ENCODE results near the gene COL24A1.

COL24A1 gene

GRCh38 chr1:85824066-85824840 lies 332.3 kb downstream of the COL24A1 start:
- Histone ChIP-seq H3K4me2 (ENCODE audit: low read length) (no peak overlapping the region), H3K4me3 (ENCODE audit: low read depth, low read length, poor library complexity, severe bottlenecking) (no peak overlapping the region), H2AFZ (ENCODE audit: low read length) (no peak overlapping the region), H3K27ac (ENCODE audit: low read depth, low read length, poor library complexity, severe bottlenecking) (no peak overlapping the region), H3K27me3 (ENCODE audit: insufficient read depth, low read length) (no peaks in the 10 kb centered on the region), H4K20me1 (ENCODE audit: insufficient read depth, low read length) (no peaks in the 10 kb centered on the region), H3K36me3 (ENCODE audit: insufficient read depth, low read length) (no peaks in the 10 kb centered on the region), H3F3A (ENCODE audit: insufficient read depth, low read length) (no peaks in the 10 kb centered on the region), H3K9me3 (ENCODE audit: low read length) (no peaks in the 10 kb centered on the region), H3K9ac (ENCODE audit: low read length) (no peak overlapping the region), H3K9me2 (ENCODE audit: low read depth, low read length) (no peaks in the 10 kb centered on the region), H3K4me1 (ENCODE audit: insufficient read depth, low read length, severe bottlenecking) (no peaks in the 10 kb centered on the region), H3K79me2 (ENCODE audit: insufficient read depth, low read length) (no peaks in the 10 kb centered on the region)
- TF ChIP-seq EZH2 (IDR thresholded peaks at IDR 0.05; ENCODE audit: borderline replicate concordance, low read length) (no peak), CTCF (IDR thresholded peaks at IDR 0.05; ENCODE audit: low read length) (no peak)

- no peaks in the 10 kb centered on the region for H3K4me1 ChIP-seq (ENCODE audit: insufficient read depth, low read length, severe bottlenecking)
- no peaks in the 10 kb centered on the region for H3K27me3 ChIP-seq (ENCODE audit: insufficient read depth, low read length)
- H3K79me2 ChIP-seq (ENCODE audit: insufficient read depth, low read length) = no peaks in the 10 kb centered on the region
- H2AFZ ChIP-seq (ENCODE audit: low read length) = no peak overlapping the region
- H3K9ac ChIP-seq (ENCODE audit: low read length) = no peak overlapping the region
- no peaks in the 10 kb centered on the region for H4K20me1 ChIP-seq (ENCODE audit: insufficient read depth, low read length)
- no peaks in the 10 kb centered on the region for H3K36me3 ChIP-seq (ENCODE audit: insufficient read depth, low read length)
- H3K9me2 ChIP-seq (ENCODE audit: low read depth, low read length) = no peaks in the 10 kb centered on the region
- H3K4me3 ChIP-seq (ENCODE audit: low read depth, low read length, poor library complexity, severe bottlenecking) = no peak overlapping the region
- H3K27ac ChIP-seq (ENCODE audit: low read depth, low read length, poor library complexity, severe bottlenecking) = no peak overlapping the region
- H3K4me2 ChIP-seq (ENCODE audit: low read length) = no peak overlapping the region
- H3F3A ChIP-seq (ENCODE audit: insufficient read depth, low read length) = no peaks in the 10 kb centered on the region
- H3K9me3 ChIP-seq (ENCODE audit: low read length) = no peaks in the 10 kb centered on the region
- no peak for TF ChIP-seq CTCF (IDR thresholded peaks at IDR 0.05; ENCODE audit: low read length)
- TF ChIP-seq EZH2 (IDR thresholded peaks at IDR 0.05; ENCODE audit: borderline replicate concordance, low read length) = no peak
These were observed 333.9 kb downstream of the COL24A1 start for GRCh38 chr1:85822696-85823095.

GRCh38 chr1:85818371-85818770 lies 338.2 kb downstream of the COL24A1 start:
- Histone ChIP-seq H2AFZ (ENCODE audit: low read length) (no peak overlapping the region), H3K9ac (ENCODE audit: low read length) (no peak overlapping the region), H3K36me3 (ENCODE audit: insufficient read depth, low read length) (no peaks in the 10 kb centered on the region), H4K20me1 (ENCODE audit: insufficient read depth, low read length) (no peaks in the 10 kb centered on the region), H3K27ac (ENCODE audit: low read depth, low read length, poor library complexity, severe bottlenecking) (no peak overlapping the region), H3K9me3 (ENCODE audit: low read length) (no peaks in the 10 kb centered on the region), H3K79me2 (ENCODE audit: insufficient read depth, low read length) (no peaks in the 10 kb centered on the region), H3K4me3 (ENCODE audit: low read depth, low read length, poor library complexity, severe bottlenecking) (no peak overlapping the region), H3F3A (ENCODE audit: insufficient read depth, low read length) (no peaks in the 10 kb centered on the region), H3K4me2 (ENCODE audit: low read length) (no peak overlapping the region), H3K9me2 (ENCODE audit: low read depth, low read length) (no peaks in the 10 kb centered on the region), H3K4me1 (ENCODE audit: insufficient read depth, low read length, severe bottlenecking) (no peaks in the 10 kb centered on the region), H3K27me3 (ENCODE audit: insufficient read depth, low read length) (no peaks in the 10 kb centered on the region)
- no peak for TF ChIP-seq CTCF (IDR thresholded peaks at IDR 0.05; ENCODE audit: low read length)
- TF ChIP-seq EZH2 (IDR thresholded peaks at IDR 0.05; ENCODE audit: borderline replicate concordance, low read length) = no peak

All from OCI-LY1 (cell line).